K562 (cell line): ENCODE results near the gene EVC.

Source experiments
- CTCF ChIP-seq, 3 experiments: IDR thresholded peaks in 2 of 3; conservative IDR thresholded peaks in 1 of 3; 2 replicates each; pipeline ENCODE4 v1.5.1; 2011 to 2012; ENCODE audit warnings: low read length in 3 of 3, mild to moderate bottlenecking in 3 of 3, control low read depth in 2 of 3, improper control_type of control experiment in 1 of 3, inconsistent platforms in 1 of 3, low read depth in 1 of 3, mixed read lengths in 1 of 3, moderate library complexity in 1 of 3; ENCODE audit not compliant: insufficient read depth in 2 of 3
- E2F8 ChIP-seq: fragments of 450-650 bp; IDR thresholded peaks from 2 replicates; pipeline ENCODE4 v1.7.1; 2018; ENCODE audit warnings: mild to moderate bottlenecking, low read depth; ENCODE audit not compliant: partially characterized antibody
- EZH2 ChIP-seq: IDR thresholded peaks from 2 replicates; pipeline ENCODE4 v1.6.1; 2012; ENCODE audit warnings: low read depth, mild to moderate bottlenecking, inconsistent platforms, low read length, borderline replicate concordance
- HBP1 ChIP-seq: fragments of 450-650 bp; formaldehyde crosslinking; IDR thresholded peaks from 2 replicates; pipeline ENCODE4 v1.4.0; 2022; ENCODE audit warnings: missing genetic modification characterization
- POLR2AphosphoS5 ChIP-seq: IDR thresholded peaks from 2 replicates; pipeline ENCODE4 v1.6.1; 2011; ENCODE audit warnings: mild to moderate bottlenecking, low read depth, low read length, moderate library complexity; ENCODE audit not compliant: control insufficient read depth, insufficient read depth
- RBBP5 ChIP-seq: fragments of 200-600 bp; sonication (generic); IDR thresholded peaks from 2 replicates; pipeline ENCODE4 v1.6.1; 2012; ENCODE audit warnings: borderline replicate concordance, mild to moderate bottlenecking, low read length, control low read depth, inconsistent platforms; ENCODE audit not compliant: insufficient read depth, poor library complexity, severe bottlenecking
- ZBTB7A ChIP-seq: IDR thresholded peaks from 2 replicates; pipeline ENCODE4 v1.6.1; 2011; ENCODE audit warnings: low read depth, mild to moderate bottlenecking, low read length, moderate library complexity, borderline replicate concordance; ENCODE audit not compliant: control insufficient read depth
- ZNF354B ChIP-seq: fragments of 250-450 bp; sonication (Bioruptor Pico); IDR thresholded peaks from 2 replicates; pipeline ENCODE4 v1.4.0; 2020
- ZNF592 ChIP-seq: fragments of 450-650 bp; IDR thresholded peaks from 2 replicates; pipeline ENCODE4 v1.6.1; 2017; ENCODE audit warnings: antibody characterized with exemption, mild to moderate bottlenecking

GRCh38 chr4:5742388-5742787, 31.4 kb downstream of the EVC start:
- TF ChIP-seq RBBP5 (no peak), ZNF354B (CRISPR knock-in tag) (no peak), HBP1 (CRISPR knock-in tag) (no peak), EZH2 (no peak), CTCF (IDR thresholded peaks at IDR 0.05 in 2 of 3, conservative IDR thresholded peaks at IDR 0.05 in 1 of 3; ENCODE audit: insufficient read depth in 2 of 3, low read depth in 1 of 3, low read length in 3 of 3) (no peak), E2F8 (no peak), ZNF592 (no peak), POLR2AphosphoS5 (no peak), ZBTB7A (no peak)
